ENCODE results near the gene ATP10A.

The ATP10A gene, protein sequence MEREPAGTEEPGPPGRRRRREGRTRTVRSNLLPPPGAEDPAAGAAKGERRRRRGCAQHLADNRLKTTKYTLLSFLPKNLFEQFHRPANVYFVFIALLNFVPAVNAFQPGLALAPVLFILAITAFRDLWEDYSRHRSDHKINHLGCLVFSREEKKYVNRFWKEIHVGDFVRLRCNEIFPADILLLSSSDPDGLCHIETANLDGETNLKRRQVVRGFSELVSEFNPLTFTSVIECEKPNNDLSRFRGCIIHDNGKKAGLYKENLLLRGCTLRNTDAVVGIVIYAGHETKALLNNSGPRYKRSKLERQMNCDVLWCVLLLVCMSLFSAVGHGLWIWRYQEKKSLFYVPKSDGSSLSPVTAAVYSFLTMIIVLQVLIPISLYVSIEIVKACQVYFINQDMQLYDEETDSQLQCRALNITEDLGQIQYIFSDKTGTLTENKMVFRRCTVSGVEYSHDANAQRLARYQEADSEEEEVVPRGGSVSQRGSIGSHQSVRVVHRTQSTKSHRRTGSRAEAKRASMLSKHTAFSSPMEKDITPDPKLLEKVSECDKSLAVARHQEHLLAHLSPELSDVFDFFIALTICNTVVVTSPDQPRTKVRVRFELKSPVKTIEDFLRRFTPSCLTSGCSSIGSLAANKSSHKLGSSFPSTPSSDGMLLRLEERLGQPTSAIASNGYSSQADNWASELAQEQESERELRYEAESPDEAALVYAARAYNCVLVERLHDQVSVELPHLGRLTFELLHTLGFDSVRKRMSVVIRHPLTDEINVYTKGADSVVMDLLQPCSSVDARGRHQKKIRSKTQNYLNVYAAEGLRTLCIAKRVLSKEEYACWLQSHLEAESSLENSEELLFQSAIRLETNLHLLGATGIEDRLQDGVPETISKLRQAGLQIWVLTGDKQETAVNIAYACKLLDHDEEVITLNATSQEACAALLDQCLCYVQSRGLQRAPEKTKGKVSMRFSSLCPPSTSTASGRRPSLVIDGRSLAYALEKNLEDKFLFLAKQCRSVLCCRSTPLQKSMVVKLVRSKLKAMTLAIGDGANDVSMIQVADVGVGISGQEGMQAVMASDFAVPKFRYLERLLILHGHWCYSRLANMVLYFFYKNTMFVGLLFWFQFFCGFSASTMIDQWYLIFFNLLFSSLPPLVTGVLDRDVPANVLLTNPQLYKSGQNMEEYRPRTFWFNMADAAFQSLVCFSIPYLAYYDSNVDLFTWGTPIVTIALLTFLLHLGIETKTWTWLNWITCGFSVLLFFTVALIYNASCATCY (N-terminal part only)

GRCh38 chr15:25863111-25863967 is at the start of gene ATP10A:
Gene ATP10A (minus strand): TSS chr15:25863327. CDS start chr15:25863096, 231 bp downstream.
- DNase-seq (ENCODE audit: low read depth) = no peak

DNA sequence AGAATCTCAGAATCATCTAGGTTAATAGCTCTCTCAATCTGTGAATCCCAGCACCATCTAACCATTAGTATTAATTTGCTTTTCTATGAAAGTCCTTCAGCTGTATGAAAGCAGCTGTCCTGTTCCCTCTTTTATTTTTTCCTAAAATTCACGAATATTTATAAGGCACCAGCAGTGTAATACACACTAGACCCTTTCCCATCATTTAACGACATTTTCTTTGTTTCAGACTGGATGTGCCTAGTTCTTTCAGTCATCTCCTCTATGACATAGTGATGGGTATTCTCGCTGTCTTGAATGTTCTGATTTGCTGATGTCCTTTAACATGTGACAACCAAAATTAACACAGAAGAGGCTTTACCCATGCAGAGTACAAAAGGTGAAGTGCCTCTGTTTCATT is 48.9 kb upstream of the ATP10A start:
- DNase-seq (ENCODE audit: low read depth) = no peak

DNA sequence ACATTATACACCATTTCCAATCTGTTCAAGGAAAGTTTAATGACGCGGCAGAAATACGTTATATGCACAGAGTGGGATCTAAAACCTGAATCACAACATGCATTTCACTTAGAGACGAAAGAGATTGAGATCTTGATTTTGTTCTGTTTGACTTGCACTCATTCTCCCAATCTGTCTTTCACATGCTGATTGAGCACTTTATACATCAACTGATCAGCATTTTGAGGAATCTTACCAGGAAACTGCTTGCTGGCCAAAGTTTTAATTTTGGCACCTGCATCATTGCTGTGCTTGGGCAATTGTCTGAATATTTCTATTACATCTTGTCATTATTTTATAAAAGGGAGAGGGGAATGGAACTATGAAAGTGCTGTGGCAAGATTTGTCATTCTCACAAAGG is 47.7 kb upstream of the ATP10A start:
- no peak for DNase-seq (ENCODE audit: low read depth)

- no peak for DNase-seq (ENCODE audit: low read depth)
Observed at GRCh38 chr15:25909806-25910205, 46.7 kb upstream of the ATP10A start.

DNA sequence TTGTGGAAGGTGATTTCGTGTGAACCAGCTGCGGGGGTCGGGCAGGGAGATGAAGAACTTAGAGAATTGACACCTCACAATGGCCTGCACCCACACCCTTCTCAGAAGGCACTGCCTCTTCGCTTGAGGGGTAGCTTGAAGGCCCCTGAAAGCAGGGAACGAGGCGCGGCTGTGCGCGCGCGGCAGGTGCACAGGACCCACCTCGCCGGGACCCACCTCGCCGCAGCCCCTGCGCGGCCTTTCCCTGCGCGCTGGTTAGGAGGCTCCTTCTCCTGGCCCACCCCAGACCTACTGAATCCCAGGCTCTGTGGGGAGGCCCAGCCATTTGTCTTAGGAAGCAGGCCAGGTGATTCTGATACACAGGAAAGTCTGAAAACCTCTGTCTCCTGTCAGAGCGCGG is 46.2 kb upstream of the ATP10A start:
- no peak for DNase-seq (ENCODE audit: low read depth)

DNA sequence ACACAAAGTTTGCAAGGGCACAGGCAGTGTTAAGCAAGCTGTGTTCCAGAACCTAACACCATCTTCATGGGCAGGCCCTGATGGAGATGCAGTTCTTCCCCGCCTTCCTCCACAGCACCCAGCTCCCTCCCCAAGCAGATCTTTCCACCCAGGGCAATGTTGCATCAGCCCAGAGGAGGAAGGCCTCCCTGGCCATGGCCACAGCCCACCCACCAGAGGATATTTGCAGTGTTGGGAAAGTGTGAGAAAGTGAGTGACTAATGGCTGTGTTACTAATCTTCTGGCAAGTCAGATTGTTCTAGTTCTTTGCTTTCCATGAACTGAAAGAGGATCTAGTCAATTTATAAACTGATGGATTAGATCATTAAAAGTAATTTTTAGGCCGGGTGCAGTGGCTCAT is 42.0 kb upstream of the ATP10A start:
- no peak for DNase-seq (ENCODE audit: low read depth)

- no peak for DNase-seq (ENCODE audit: low read depth)
Observed at GRCh38 chr15:25903024-25903581, 40.0 kb upstream of the ATP10A start.

DNA sequence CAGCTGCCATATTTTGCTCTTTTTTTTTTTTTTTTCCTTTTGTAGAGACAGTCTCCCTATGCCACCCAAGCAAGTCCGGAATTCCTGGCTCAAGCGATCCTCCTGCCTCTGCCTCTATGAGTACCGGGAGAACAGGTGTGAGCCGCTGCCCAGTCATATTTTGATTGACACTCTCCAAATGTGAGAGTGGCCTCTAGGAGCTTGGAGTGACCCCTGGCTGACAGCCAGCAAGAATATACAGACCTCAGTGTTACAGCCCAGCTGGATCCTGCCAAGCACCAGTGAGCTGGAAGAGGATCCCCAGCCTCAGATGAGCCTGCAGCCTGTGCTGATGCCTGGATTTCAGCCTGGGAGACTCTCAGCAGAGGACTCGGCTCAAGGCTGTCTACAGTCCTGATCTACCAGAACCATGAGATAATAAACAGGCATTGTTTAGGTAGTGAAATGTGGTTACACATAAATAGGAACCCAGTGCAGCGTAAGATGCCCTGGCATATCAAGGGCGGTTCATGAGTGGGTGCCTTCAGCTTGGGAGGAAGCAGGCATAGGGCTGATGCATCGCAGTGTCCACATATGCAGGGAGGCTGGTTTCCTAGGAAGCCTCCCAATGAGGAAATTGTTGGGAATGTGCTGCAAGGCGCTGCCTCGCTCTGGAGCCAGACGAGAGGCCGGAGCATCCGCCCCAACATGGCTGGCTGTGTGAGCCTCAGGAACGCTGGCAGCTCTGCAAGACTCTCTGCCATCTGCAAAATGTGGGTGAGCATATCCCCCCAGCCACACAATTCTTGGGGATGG is 38.9 kb upstream of the ATP10A start:
- no peak for DNase-seq (ENCODE audit: low read depth)

DNA sequence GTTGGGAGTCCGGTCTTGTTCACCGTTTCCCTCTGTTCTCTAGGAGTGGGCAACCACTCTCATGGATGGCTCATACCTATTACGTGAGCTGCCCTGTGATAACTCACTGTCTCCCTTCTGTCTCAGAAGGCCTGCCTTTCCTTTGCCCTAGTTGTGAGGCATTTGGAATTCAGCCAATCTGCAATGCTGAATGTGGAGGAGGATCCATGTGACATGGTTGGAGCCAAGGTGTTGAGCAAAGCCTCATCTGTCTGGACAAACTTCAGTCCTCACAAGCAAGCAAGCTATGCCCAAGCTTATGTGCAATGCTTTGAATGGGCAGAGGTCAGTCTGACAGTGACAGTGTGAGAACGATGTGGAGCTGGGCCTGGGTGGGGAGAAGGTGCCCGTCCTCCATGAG is 37.8 kb upstream of the ATP10A start:
- DNase-seq (ENCODE audit: low read depth) = no peak

DNA sequence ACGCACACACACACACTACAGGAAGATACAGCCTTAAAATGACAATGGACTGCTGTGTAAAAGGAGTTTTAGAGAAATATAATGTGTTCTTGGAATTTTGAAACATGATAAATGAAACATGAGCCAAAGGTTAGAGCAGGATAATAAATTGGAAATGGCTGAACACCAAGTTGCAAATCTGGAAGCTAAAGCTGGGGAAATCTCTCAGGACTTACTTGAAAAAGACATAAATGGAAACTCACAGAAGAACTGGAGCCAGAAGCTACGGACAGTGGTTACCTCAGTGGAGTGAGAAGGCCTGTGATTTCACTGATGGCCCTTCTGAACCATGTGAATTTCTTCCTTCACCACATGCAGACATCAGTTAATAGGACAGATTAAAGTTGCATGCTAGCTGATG is 37.3 kb upstream of the ATP10A start:
- DNase-seq (ENCODE audit: low read depth) = no peak

GRCh38 chr15:25899870-25900269 is 36.7 kb upstream of the ATP10A start:
- no peak for DNase-seq (ENCODE audit: low read depth)

DNA sequence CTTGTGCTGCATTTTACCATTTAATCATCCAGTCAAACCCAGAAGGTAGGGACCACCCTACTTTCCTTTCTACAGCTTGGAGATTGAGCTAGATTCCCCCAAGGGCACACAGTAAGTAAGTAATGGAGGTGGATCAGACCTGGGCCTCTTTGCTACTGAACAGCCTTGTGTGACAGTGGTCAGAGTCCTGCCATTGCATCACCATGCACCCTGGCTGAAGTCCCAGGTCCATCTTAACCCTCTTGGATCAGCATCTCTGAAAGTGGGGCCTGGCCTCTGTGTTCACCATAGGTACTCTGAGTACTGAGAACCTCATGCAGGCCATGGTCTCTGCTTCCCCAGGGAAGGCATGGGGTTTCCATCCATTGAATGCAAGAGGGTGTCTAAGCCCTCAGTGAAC is 34.5 kb upstream of the ATP10A start:
- DNase-seq (ENCODE audit: low read depth) = no peak

DNA sequence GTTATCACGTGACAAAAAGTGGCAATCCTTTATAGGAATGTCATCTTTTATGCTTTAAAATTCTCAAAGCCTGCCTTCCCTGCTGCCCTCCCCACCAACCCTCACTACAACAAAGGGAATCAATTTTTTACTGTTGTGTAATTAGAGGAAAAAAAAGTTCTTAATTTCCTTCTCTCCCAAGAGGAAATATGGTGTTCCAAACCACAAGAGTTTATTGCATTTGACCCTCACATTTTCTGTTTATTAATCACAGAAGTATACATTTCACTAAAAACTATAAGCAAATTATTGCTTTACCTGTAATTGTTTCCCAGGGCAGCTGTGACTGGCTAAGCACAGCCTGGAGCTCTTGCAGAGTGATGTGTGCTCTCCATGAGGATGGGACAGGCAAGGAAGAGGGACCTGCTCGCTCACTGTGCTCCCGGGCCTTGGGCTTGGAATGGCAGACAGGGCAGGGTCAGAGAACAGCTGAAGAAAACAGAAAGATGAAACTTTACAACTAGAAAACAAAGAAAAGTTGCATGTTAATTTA is 31.3 kb upstream of the ATP10A start:
- no peak for DNase-seq (ENCODE audit: low read depth)

GRCh38 chr15:25893596-25893995 is 30.5 kb upstream of the ATP10A start:
- DNase-seq (ENCODE audit: low read depth) = no peak

GRCh38 chr15:25892126-25892525 is 29.0 kb upstream of the ATP10A start:
- no peak for DNase-seq (ENCODE audit: low read depth)

DNA sequence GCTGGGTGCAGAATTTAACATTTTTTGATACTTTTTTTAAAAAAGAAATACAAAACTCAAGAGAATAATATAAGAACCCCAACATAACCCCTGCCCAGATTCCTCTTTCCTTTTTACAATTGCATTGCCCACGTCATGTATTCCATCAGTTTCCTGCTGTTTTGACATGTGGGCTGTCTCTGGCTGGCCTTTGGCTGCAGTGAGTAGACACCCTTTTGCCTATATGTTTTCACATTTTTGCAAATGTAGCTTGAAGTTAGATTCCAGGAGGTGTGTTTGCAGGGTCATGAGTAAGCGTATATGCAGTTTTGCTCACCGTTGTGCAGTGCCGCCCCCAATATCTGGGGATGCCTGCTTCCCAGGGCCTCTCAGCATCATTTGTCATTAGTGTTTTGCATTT is 28.0 kb upstream of the ATP10A start:
- DNase-seq (ENCODE audit: low read depth) = no peak

DNA sequence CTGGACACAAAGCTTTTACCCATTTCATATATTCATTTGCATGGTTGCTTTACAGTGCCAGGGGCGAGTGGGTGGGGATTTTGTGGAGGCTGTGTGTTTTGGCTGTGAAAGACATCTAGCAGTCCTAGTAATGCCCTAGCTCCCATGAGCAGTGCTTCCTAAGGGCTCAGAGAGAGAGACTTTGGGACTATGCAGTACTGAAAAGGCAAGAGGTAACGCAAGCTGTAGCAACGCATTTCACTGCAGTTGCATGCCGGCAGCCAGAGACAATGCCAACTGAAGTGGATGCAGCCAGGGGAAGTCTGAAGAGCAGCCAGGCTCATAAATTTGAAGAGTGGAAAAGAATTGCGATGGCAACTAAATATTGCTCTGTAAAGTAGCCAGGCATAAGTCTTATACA is 27.4 kb upstream of the ATP10A start:
- no peak for DNase-seq (ENCODE audit: low read depth)

DNA sequence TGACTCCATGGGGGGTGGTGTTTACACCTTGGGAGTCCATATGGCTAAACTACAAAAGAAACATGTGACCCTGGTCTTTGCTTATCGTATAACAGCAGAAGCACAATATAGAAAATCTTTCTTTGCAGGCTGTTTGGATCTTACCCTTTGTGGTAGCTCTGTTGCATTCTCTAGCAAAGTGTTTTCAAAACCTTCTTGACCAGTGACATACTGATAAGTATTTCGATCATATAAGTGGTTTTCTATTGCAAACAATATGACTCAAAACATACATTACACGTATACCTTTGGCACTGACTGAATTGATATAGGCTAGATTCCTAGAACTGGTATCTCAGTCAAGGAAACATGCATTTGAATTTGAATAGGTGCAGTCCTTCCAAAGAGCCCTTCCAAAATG is 24.7 kb upstream of the ATP10A start:
- no peak for DNase-seq (ENCODE audit: low read depth)

DNA sequence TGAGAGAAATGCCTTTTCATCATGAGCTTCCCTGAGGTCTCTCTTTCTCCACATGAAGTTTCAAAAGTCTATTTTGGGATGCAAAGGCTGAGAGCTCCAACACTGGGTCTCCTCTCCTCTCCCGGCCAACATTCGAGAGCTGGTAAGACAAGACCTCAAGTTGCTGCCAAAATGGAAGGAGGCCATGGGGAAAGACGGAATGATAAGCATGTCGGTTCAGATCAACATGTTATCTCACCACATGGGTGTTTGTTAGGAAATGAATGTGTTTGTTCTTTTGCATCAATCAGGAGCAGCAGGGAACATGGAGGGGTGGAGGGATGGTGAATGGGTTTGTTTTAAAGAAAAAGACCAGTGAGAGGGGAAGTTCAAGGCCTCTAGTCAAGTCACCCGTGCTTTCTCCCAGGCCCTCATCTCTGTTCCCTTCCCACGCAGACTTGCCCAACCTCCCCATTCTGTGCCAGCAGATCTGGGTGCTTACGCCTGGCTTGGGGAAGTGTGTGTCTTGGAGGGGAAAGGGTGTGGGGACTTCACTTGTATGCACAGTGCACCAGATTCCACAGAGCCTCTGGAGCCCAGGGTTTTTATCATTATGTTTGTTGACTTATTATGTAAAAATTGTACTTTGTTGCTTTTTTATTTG is 23.5 kb upstream of the ATP10A start:
- DNase-seq (ENCODE audit: low read depth) = no peak

- DNase-seq (ENCODE audit: low read depth) = no peak
Observed at GRCh38 chr15:25884370-25884769, 21.2 kb upstream of the ATP10A start.

Measured in HS-27A (cell line).